Liver (tissue), 9 donors: Measurements from ENCODE around the gene RER1. TPM values are rescaled to one million over a fixed set of nuclear protein-coding genes. Genes with fewer than 3 reads are reported as not detected.

Source experiments
- DNase-seq: peaks from one replicate; pipeline ENCODE4 v3.0.0-alpha.2; 2017; ENCODE audit warnings: low spot score
- H3K27ac ChIP-seq, 2 donors: one replicate each; pipeline ENCODE4 v1.7.0; 2013; ENCODE audit warnings: inconsistent platforms in 2 of 2, low read length in 2 of 2, control low read depth in 1 of 2, low read depth in 1 of 2, mild to moderate bottlenecking in 1 of 2
- H3K27me3 ChIP-seq, 4 donors: one replicate each; pipeline versions ENCODE4 v1.6.1 to v1.7.0; 2013; ENCODE audit warnings: low read length in 3 of 4, inconsistent platforms in 1 of 4, mild to moderate bottlenecking in 1 of 4, moderate library complexity in 1 of 4; ENCODE audit not compliant: control insufficient read depth in 4 of 4, insufficient read depth in 4 of 4
- H3K36me3 ChIP-seq, 4 donors: one replicate each; pipeline versions ENCODE4 v1.6.1 to v1.7.0; 2013; ENCODE audit warnings: low read length in 3 of 4, mild to moderate bottlenecking in 3 of 4, low read depth in 1 of 4, moderate library complexity in 1 of 4; ENCODE audit not compliant: control insufficient read depth in 4 of 4, insufficient read depth in 3 of 4
- H3K4me1 ChIP-seq, 4 donors: one replicate each; pipeline versions ENCODE4 v1.6.1 to v1.7.0; 2013; ENCODE audit warnings: low read length in 3 of 4, mild to moderate bottlenecking in 3 of 4, moderate library complexity in 1 of 4; ENCODE audit not compliant: control insufficient read depth in 4 of 4, insufficient read depth in 4 of 4
- H3K4me3 ChIP-seq, 3 donors: one replicate each; pipeline versions ENCODE4 v1.6.1 to v1.7.0; 2013; ENCODE audit warnings: low read length in 3 of 3, control low read depth in 1 of 3, low read depth in 1 of 3, mild to moderate bottlenecking in 1 of 3
- H3K9ac ChIP-seq, 2 donors: one replicate each; pipeline ENCODE4 v1.7.0; 2013; ENCODE audit warnings: low read length in 2 of 2, mild to moderate bottlenecking in 2 of 2, moderate library complexity in 2 of 2, control low read depth in 1 of 2, low read depth in 1 of 2
- H3K9me3 ChIP-seq, 4 donors: one replicate each; pipeline versions ENCODE4 v1.6.1 to v1.7.0; 2013; ENCODE audit warnings: low read length in 3 of 4; ENCODE audit not compliant: control insufficient read depth in 4 of 4
- CTCF ChIP-seq: fragments of 150-350 bp; IDR thresholded peaks from 2 replicates; pipeline ENCODE4 v1.5.1; 2017; ENCODE audit warnings: improper control_type of control experiment, low read depth, low read length; ENCODE audit not compliant: missing input control
- EGR1 ChIP-seq, 2 donors: IDR thresholded peaks; 2 replicates each; pipeline ENCODE4 v1.6.1; 2016 to 2018; ENCODE audit warnings: antibody characterized with exemption in 2 of 2, low read depth in 2 of 2
- FOXA1 ChIP-seq: IDR thresholded peaks from 2 replicates; pipeline ENCODE4 v1.6.1; 2016; ENCODE audit warnings: antibody characterized with exemption
- FOXA2 ChIP-seq: IDR thresholded peaks from 2 replicates; pipeline ENCODE4 v1.6.1; 2016; ENCODE audit warnings: antibody characterized with exemption
- GABPA ChIP-seq, 2 donors: IDR thresholded peaks in 1 of 2; conservative IDR thresholded peaks in 1 of 2; 2 replicates each; pipeline ENCODE4 v1.6.1; 2016; ENCODE audit warnings: antibody characterized with exemption in 2 of 2, mild to moderate bottlenecking in 1 of 2, moderate library complexity in 1 of 2
- HNF4A ChIP-seq, 2 donors: conservative IDR thresholded peaks; 2 replicates each; pipeline ENCODE4 v1.6.1; 2016; ENCODE audit warnings: antibody characterized with exemption in 2 of 2, mild to moderate bottlenecking in 2 of 2
- HNF4G ChIP-seq: IDR thresholded peaks from 2 replicates; pipeline ENCODE4 v1.6.1; 2016; ENCODE audit warnings: antibody characterized with exemption
- JUND ChIP-seq, 2 donors: IDR thresholded peaks; 2 replicates each; pipeline ENCODE4 v1.6.1; 2016; ENCODE audit warnings: antibody characterized with exemption in 2 of 2
- MAX ChIP-seq: IDR thresholded peaks from 2 replicates; pipeline ENCODE4 v1.6.1; 2016; ENCODE audit warnings: antibody characterized with exemption
- NR2F2 ChIP-seq: IDR thresholded peaks from 2 replicates; pipeline ENCODE4 v1.6.1; 2016; ENCODE audit warnings: antibody characterized with exemption
- RAD21 ChIP-seq, 2 donors: IDR thresholded peaks; 2 replicates each; pipeline ENCODE4 v1.6.1; 2016; ENCODE audit warnings: antibody characterized with exemption in 2 of 2, mild to moderate bottlenecking in 2 of 2
- REST ChIP-seq: IDR thresholded peaks from 2 replicates; pipeline ENCODE4 v1.6.1; 2016; ENCODE audit warnings: antibody characterized with exemption, mild to moderate bottlenecking
- RXRA ChIP-seq, 2 donors: IDR thresholded peaks; 2 replicates each; pipeline ENCODE4 v1.6.1; 2017 to 2018; ENCODE audit warnings: antibody characterized with exemption in 2 of 2, mild to moderate bottlenecking in 1 of 2
- SP1 ChIP-seq: IDR thresholded peaks from 2 replicates; pipeline ENCODE4 v1.6.1; 2018; ENCODE audit warnings: antibody characterized with exemption, mild to moderate bottlenecking
- TAF1 ChIP-seq: conservative IDR thresholded peaks from 2 replicates; pipeline ENCODE4 v1.6.1; 2016; ENCODE audit warnings: antibody characterized with exemption, mild to moderate bottlenecking
- YY1 ChIP-seq: IDR thresholded peaks from 2 replicates; pipeline ENCODE4 v1.6.1; 2016; ENCODE audit warnings: antibody characterized with exemption, mild to moderate bottlenecking
- ZBTB33 ChIP-seq: IDR thresholded peaks from 2 replicates; pipeline ENCODE4 v1.6.1; 2016; ENCODE audit warnings: antibody characterized with exemption
- WGBS: extraction: QIAGEN DNeasy Blood & Tissue Kit; methylation state at CpG from one replicate; pipeline ENCODE4 v1.1.7; 2013; 5-methylcytosine and 5-hydroxymethylcytosine counted together
- polyA plus RNA-seq, 2 donors: library from polyadenylated mRNA; stranded (reverse) in 1 of 2; unstranded in 1 of 2; fragments of 200-250 nt in 1 of 2; fragments of >200 nt in 1 of 2; fragmentation: Nextera tagmentation in 1 of 2; extraction: Ambion mirVana in 1 of 2; gene quantifications; one replicate each; pipeline versions ENCODE4 v1.2.1 to v1.2.3, GENCODE V29; 2013 to 2015
- total RNA-seq, 2 donors: library from RNA; depleted of rRNA; stranded (reverse); fragments of >200 nt; gene quantifications; one replicate each; pipeline ENCODE4 v1.2.3, GENCODE V29; 2014
- donor health status: healthy.
- donor health status: healthy.
- donor health status: healthy.
- donor health status: healthy.
- donor health status: healthy.

Gene RER1
- total and polyA plus RNA-seq, 4 donors: 43.5 to 142 (median 89.7) TPM

GRCh38 chr1:2430592-2430973, 38.9 kb downstream of the RER1 start (continued):
- TF ChIP-seq ZBTB33: no peak

GRCh38 chr1:2431103-2431502, 39.5 kb downstream of the RER1 start:
- Histone ChIP-seq H3K9me3 (no peaks in the 10 kb centered on the region), H3K4me3 (no peak overlapping the region), H3K36me3 (no peaks in the 10 kb centered on the region), H3K4me1 (no peaks in the 10 kb centered on the region), H3K27ac (no peak overlapping the region), H3K9ac (no peak overlapping the region), H3K27me3 (no peaks in the 10 kb centered on the region)
- no peak for TF ChIP-seq FOXA1
- no peak for TF ChIP-seq HNF4A (conservative IDR thresholded peaks at IDR 0.05)
- no peak for TF ChIP-seq SP1
- no peak for TF ChIP-seq NR2F2
- TF ChIP-seq RAD21 (IDR thresholded peaks at IDR 0.05): no peak
- no peak for TF ChIP-seq EGR1 (IDR thresholded peaks at IDR 0.05; ENCODE audit: low read depth in 2 of 2)
- TF ChIP-seq JUND (IDR thresholded peaks at IDR 0.05): no peak
- no peak for TF ChIP-seq HNF4G
- no peak for TF ChIP-seq YY1
- no peak for TF ChIP-seq GABPA (IDR thresholded peaks at IDR 0.05 in 1 of 2, conservative IDR thresholded peaks at IDR 0.05 in 1 of 2)
- TF ChIP-seq FOXA2: no peak
- no peak for TF ChIP-seq RXRA (IDR thresholded peaks at IDR 0.05)
- no peak for TF ChIP-seq TAF1
- no peak for TF ChIP-seq REST
- TF ChIP-seq ZBTB33: no peak
- TF ChIP-seq CTCF: no peak
- no peak for TF ChIP-seq MAX
- DNase-seq: no peak
- WGBS: 77% methylated on average over 16 of the region's 16 CpGs
